ENCODE data around the gene HEXA. TPM values are rescaled to one million over a fixed set of nuclear protein-coding genes. Genes with fewer than 3 reads are reported as not detected.

Gene HEXA
- total and polyA plus RNA-seq, 9 of the 15 experiments (the other 6 are each of a cell fraction or from before 2014, with no cell fraction given), result 22.2 to 136 (median 68.9) TPM

GRCh38 chr15:72375846-72376581 lies at the start of gene HEXA (continued):
- TF ChIP-seq ZMIZ1 (IDR thresholded peaks at IDR 0.05; ENCODE audit: low read depth in 2 of 2, low read length in 2 of 2) (no peak), NCOA6 (IDR thresholded peaks at IDR 0.05) (no peak), PTBP1 (IDR thresholded peaks at IDR 0.05; ENCODE audit: low read depth, low read length) (no peak), ZFPM2 (CRISPR knock-in tag; IDR thresholded peaks at IDR 0.05) (no peak), CBX1 (IDR thresholded peaks at IDR 0.05; ENCODE audit: low read depth) (peak; percentile 98), CHD4 (IDR thresholded peaks at IDR 0.05; ENCODE audit: insufficient read depth, insufficient replicate concordance, low read depth, low read length, poor library complexity, severe bottlenecking) (no peak), DIDO1 (tag; IDR thresholded peaks at IDR 0.05; ENCODE audit: low read depth) (peak; percentile 91), ZNF280B (CRISPR knock-in tag; IDR thresholded peaks at IDR 0.05) (no peak), KLF1 (tag; IDR thresholded peaks at IDR 0.05) (peak; percentile 72; the same call in 1 of the 2 replicates), SIN3A (IDR thresholded peaks at IDR 0.05; ENCODE audit: borderline replicate concordance in 2 of 2, control insufficient read depth in 1 of 2, low read depth in 2 of 2, low read length in 2 of 2) (peak; percentile 98 to 99), ZNF764 (CRISPR knock-in tag; IDR thresholded peaks at IDR 0.05; ENCODE audit: low read depth) (0 out of 2 replicates have a peak, but pooled peaks have one; percentile 47), ZHX1 (conservative IDR thresholded peaks at IDR 0.05; ENCODE audit: low read length) (no peak), HDAC1 (IDR thresholded peaks at IDR 0.05) (peak; percentile 47 to 99; a peak in 3 of 4 replicates), TBL1XR1 (IDR thresholded peaks at IDR 0.05; ENCODE audit: low read length in 2 of 2) (peak in 1 of 2 experiments; percentile 73; a peak in 1 of 4 replicates), ZBTB12 (CRISPR knock-in tag; IDR thresholded peaks at IDR 0.05) (peak; percentile 52; the same call in 1 of the 2 replicates), CBFA2T3 (IDR thresholded peaks at IDR 0.05) (peak; percentile 24; the same call in 1 of the 2 replicates)
